ENCODE measurements around the gene TBX1. TPM values are rescaled to one million over a fixed set of nuclear protein-coding genes. Genes with fewer than 3 reads are reported as not detected.

TBX1 gene
- total RNA-seq, 1 donor from 2014 or later = 0.56 TPM

DNA sequence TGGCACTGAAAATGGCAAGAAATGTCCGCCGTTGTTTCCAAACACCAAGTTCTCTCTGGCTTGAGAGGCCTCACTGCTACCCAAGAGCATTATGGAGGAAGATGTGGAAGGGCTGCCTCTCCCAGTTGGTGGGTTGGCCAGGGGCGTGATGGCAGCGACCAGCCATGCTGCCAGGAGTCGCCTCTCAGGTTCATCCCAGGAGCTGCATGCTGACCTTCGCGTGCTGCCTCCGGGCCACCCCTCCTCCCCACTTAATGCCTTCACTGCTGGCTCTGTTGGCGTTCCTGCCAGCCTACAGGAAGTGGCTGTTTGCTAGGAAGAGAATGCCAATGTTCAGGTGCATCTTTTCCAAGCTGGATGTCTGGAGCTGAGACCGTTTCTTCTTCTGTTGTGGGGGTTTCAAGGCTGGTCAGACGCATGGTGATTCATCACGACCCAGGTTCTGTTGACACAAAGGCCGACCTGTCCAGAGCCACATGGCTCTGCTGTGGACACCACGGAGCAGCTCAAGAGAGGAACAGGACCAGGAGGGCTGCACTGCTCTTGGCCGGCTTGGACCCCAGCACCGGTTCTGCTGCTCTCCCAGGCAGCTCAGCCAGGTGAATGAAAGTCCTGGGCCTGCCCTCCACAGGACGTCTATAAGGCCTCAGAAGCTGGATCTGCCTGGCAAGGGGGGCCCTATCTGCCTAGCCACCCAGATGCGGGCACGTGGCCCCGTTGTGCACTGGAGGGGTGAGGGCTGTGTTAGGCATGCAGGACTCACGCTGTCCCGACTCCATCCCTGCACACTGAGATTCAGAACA lies 25.1 kb downstream of the TBX1 start:
- Mint-ChIP-seq H3K36me3 (ENCODE audit: low read depth, unreplicated experiment) (no peaks in the 10 kb centered on the region), H3K4me3 (ENCODE audit: unreplicated experiment) (no peak overlapping the region), H3K27ac (ENCODE audit: unreplicated experiment) (no peak overlapping the region), H3K9me3 (ENCODE audit: unreplicated experiment) (no peaks in the 10 kb centered on the region), H3K27me3 (ENCODE audit: unreplicated experiment) (no peaks in the 10 kb centered on the region), H3K4me1 (ENCODE audit: unreplicated experiment) (no peaks in the 10 kb centered on the region)
- TF ChIP-seq, protein P1, sequence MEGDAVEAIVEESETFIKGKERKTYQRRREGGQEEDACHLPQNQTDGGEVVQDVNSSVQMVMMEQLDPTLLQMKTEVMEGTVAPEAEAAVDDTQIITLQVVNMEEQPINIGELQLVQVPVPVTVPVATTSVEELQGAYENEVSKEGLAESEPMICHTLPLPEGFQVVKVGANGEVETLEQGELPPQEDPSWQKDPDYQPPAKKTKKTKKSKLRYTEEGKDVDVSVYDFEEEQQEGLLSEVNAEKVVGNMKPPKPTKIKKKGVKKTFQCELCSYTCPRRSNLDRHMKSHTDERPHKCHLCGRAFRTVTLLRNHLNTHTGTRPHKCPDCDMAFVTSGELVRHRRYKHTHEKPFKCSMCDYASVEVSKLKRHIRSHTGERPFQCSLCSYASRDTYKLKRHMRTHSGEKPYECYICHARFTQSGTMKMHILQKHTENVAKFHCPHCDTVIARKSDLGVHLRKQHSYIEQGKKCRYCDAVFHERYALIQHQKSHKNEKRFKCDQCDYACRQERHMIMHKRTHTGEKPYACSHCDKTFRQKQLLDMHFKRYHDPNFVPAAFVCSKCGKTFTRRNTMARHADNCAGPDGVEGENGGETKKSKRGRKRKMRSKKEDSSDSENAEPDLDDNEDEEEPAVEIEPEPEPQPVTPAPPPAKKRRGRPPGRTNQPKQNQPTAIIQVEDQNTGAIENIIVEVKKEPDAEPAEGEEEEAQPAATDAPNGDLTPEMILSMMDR (IDR thresholded peaks at IDR 0.05; ENCODE audit: unreplicated experiment) = no peak
- DNase-seq (ENCODE audit: low spot score) = no peak

DNA sequence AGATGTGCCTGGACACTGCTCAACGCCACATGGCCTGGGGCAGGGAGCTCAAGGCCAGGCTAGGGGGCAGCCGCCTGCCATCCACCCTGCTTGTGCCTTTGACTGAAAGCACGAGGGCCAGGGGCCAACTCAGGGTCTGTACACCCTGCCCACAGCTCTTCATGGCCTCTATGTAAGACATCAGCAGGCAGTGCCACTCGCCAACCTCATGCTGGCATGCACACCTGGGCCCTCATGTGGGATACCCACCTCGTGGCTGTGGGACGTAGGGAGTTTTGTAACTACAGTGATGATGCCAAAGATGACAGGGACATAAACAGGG lies 25.6 kb downstream of the TBX1 start:
- no peak for DNase-seq (ENCODE audit: low spot score)
- H3K4me1 Mint-ChIP-seq (ENCODE audit: unreplicated experiment) = no peaks in the 10 kb centered on the region
- no peaks in the 10 kb centered on the region for H3K9me3 Mint-ChIP-seq (ENCODE audit: unreplicated experiment)
- no peak overlapping the region for H3K27ac Mint-ChIP-seq (ENCODE audit: unreplicated experiment)
- no peak overlapping the region for H3K4me3 Mint-ChIP-seq (ENCODE audit: unreplicated experiment)
- no peaks in the 10 kb centered on the region for H3K36me3 Mint-ChIP-seq (ENCODE audit: low read depth, unreplicated experiment)
- TF ChIP-seq, protein P1 (IDR thresholded peaks at IDR 0.05; ENCODE audit: unreplicated experiment) = no peak
- no peaks in the 10 kb centered on the region for H3K27me3 Mint-ChIP-seq (ENCODE audit: unreplicated experiment)

DNA sequence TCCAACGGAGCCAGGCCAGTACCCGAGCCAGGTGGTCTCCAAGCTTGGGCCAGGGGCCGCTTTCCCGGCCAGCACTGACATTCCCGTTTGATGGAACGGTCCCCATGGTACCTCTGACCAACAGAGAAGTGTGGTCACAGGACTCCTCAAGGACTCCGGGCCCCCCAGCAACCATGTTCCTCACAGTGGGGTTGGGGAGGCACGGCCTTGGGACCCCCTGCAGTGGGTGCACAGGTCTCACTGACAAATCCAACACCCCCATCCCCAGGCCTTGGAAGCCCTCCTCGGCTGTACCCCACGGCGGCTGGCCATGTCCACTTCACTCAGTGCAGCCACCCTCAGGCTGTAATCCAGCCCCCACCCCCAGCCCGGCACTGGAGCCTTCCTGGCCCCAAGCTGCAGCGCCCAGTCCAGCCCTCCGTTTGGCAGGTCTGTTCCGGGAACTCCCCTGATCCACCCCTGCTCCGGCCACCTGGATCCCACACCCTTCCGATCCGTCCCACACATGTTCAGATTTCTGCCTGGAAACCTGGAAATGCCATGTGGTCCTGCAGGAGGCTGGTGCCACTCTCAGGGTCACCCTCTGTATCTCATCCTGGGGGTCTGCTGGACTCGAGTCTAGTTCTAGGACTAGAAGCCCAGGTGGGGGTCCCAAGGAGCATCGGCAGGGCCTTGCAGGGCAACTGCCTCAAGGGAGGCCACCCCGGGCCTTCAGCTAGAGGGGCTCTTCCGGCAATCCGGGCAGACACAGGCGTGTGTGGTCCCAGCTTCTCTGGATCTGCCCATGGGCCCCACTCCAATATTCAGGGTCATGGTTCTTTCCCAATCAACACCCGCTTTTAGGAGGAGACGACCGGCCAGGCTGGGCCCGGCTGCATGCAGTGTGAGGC lies 26.6 kb downstream of the TBX1 start:
- Mint-ChIP-seq H3K9me3 (ENCODE audit: unreplicated experiment) (no peaks in the 10 kb centered on the region), H3K4me3 (ENCODE audit: unreplicated experiment) (no peak overlapping the region), H3K27me3 (ENCODE audit: unreplicated experiment) (no peaks in the 10 kb centered on the region), H3K36me3 (ENCODE audit: low read depth, unreplicated experiment) (no peaks in the 10 kb centered on the region), H3K4me1 (ENCODE audit: unreplicated experiment) (no peaks in the 10 kb centered on the region), H3K27ac (ENCODE audit: unreplicated experiment) (no peak overlapping the region)
- TF ChIP-seq, protein P1 (IDR thresholded peaks at IDR 0.05; ENCODE audit: unreplicated experiment) = no peak
- DNase-seq (ENCODE audit: low spot score) = no peak

DNA sequence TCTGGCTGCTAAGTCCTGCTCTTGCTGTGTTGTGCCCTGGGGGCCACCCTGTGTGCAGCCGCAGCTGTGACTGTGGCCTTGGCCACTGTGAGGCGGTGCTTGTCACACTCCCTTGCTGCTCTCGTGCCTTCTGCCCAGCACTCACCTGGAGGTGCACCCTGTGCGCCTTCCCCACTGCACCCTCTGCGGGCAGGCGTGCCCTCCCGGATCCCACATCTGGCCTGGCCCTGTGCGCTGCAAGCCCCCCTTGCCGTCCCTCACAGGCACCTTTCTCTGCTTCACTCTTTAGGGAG lies 27.2 kb downstream of the TBX1 start:
- H3K36me3 Mint-ChIP-seq (ENCODE audit: low read depth, unreplicated experiment) = no peaks in the 10 kb centered on the region
- H3K4me3 Mint-ChIP-seq (ENCODE audit: unreplicated experiment) = no peak overlapping the region
- H3K27me3 Mint-ChIP-seq (ENCODE audit: unreplicated experiment) = peaks cover 2% of the 10 kb centered on the region
- no peak for DNase-seq (ENCODE audit: low spot score)
- TF ChIP-seq, protein P1 (IDR thresholded peaks at IDR 0.05; ENCODE audit: unreplicated experiment) = no peak
- no peak overlapping the region for H3K27ac Mint-ChIP-seq (ENCODE audit: unreplicated experiment)
- no peaks in the 10 kb centered on the region for H3K4me1 Mint-ChIP-seq (ENCODE audit: unreplicated experiment)
- no peaks in the 10 kb centered on the region for H3K9me3 Mint-ChIP-seq (ENCODE audit: unreplicated experiment)

DNA sequence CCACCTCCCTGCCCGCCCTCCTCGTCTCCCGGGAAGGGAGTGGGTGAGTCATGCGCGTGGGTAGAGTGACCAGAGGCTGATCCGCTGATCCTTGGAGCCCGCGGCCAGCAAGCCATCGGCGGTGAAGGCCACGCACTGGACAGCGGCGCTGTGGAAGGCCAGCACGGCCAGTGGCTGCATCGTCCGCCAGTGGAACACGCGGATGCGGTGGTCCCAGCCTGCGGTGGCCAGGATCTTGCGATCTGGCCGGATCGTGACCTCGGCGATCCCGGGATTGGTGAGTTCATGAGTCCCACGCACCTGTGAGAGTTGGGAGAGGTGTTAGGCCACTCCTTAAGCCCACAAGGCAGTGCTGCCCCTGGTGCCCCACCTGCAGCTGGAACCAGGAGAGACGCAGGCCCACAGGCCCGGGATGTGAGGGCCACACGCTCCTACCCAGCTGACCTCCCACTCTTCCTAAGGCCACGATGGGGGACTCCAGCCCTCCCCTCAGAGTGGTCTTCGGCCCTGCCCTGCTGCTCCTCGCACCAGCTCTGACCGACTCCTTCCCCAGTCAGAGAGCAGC lies 28.2 kb downstream of the TBX1 start:
- TF ChIP-seq, protein P1 (IDR thresholded peaks at IDR 0.05; ENCODE audit: unreplicated experiment) = no peak
- no peak for DNase-seq (ENCODE audit: low spot score)
- Mint-ChIP-seq H3K4me1 (ENCODE audit: unreplicated experiment) (no peaks in the 10 kb centered on the region), H3K9me3 (ENCODE audit: unreplicated experiment) (no peaks in the 10 kb centered on the region), H3K27ac (ENCODE audit: unreplicated experiment) (no peak overlapping the region), H3K36me3 (ENCODE audit: low read depth, unreplicated experiment) (no peaks in the 10 kb centered on the region), H3K27me3 (ENCODE audit: unreplicated experiment) (peaks cover 2% of the 10 kb centered on the region), H3K4me3 (ENCODE audit: unreplicated experiment) (no peak overlapping the region)

All from endothelial cell (in vitro differentiated cells).